Measurements from ENCODE around the gene PHLPP2.

GRCh38 chr16:71626018-71626857 is 98.3 kb downstream of the PHLPP2 start, which contains the start of gene MARVELD3:
- TF ChIP-seq, protein P1, sequence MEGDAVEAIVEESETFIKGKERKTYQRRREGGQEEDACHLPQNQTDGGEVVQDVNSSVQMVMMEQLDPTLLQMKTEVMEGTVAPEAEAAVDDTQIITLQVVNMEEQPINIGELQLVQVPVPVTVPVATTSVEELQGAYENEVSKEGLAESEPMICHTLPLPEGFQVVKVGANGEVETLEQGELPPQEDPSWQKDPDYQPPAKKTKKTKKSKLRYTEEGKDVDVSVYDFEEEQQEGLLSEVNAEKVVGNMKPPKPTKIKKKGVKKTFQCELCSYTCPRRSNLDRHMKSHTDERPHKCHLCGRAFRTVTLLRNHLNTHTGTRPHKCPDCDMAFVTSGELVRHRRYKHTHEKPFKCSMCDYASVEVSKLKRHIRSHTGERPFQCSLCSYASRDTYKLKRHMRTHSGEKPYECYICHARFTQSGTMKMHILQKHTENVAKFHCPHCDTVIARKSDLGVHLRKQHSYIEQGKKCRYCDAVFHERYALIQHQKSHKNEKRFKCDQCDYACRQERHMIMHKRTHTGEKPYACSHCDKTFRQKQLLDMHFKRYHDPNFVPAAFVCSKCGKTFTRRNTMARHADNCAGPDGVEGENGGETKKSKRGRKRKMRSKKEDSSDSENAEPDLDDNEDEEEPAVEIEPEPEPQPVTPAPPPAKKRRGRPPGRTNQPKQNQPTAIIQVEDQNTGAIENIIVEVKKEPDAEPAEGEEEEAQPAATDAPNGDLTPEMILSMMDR (conservative IDR thresholded peaks at IDR 0.05 in 1 of 2, IDR thresholded peaks at IDR 0.05 in 1 of 2; ENCODE audit: extremely low read depth in 1 of 2, insufficient read depth in 1 of 2, low read depth in 1 of 2, low read length in 2 of 2) = no peak
- no peak for TF ChIP-seq EZH2 (IDR thresholded peaks at IDR 0.05; ENCODE audit: borderline replicate concordance, low read length)
